ENCODE measurements around the gene SMYD2.

- TF ChIP-seq CTCF (conservative IDR thresholded peaks at IDR 0.05; ENCODE audit: low read depth, low read length): no peak
- no peak for TF ChIP-seq EZH2 (IDR thresholded peaks at IDR 0.05; ENCODE audit: borderline replicate concordance, low read depth, low read length, poor library complexity, severe bottlenecking)
These were observed 25.4 kb upstream of the SMYD2 start for GRCh38 chr1:214255509-214255908.

Measured in A673 (cell line).